ENCODE data around the gene DOCK4.

DOCK4 gene

GRCh38 chr7:112135815-112136214 lies 70.4 kb downstream of the DOCK4 start:
- DNase-seq (ENCODE audit: low spot score) (no peak), ATAC-seq (ENCODE audit: low read depth) (no peak)
- TF ChIP-seq CTCF (IDR thresholded peaks at IDR 0.05; ENCODE audit: poor library complexity, severe bottlenecking): no peak
- H3K36me3 ChIP-seq (ENCODE audit: low read depth): no peaks in the 10 kb centered on the region
- H3K9me3 ChIP-seq (ENCODE audit: severe bottlenecking): no peaks in the 10 kb centered on the region
- no peak overlapping the region for H3K27ac ChIP-seq (ENCODE audit: poor library complexity, severe bottlenecking)
- no peak overlapping the region for H3K4me3 ChIP-seq (ENCODE audit: severe bottlenecking)
- no peaks in the 10 kb centered on the region for H3K27me3 ChIP-seq (ENCODE audit: insufficient read depth, poor library complexity, severe bottlenecking)
- H3K4me1 ChIP-seq (ENCODE audit: insufficient read depth, poor library complexity, severe bottlenecking): no peaks in the 10 kb centered on the region

- no peak for TF ChIP-seq CTCF (IDR thresholded peaks at IDR 0.05; ENCODE audit: poor library complexity, severe bottlenecking)
- H3K4me1 ChIP-seq (ENCODE audit: insufficient read depth, poor library complexity, severe bottlenecking): peaks cover 15% of the 10 kb centered on the region
- H3K27ac ChIP-seq (ENCODE audit: poor library complexity, severe bottlenecking): no peak overlapping the region
- no peak overlapping the region for H3K4me3 ChIP-seq (ENCODE audit: severe bottlenecking)
- DNase-seq (ENCODE audit: low spot score) (no peak), ATAC-seq (ENCODE audit: low read depth) (no peak)
- no peaks in the 10 kb centered on the region for H3K9me3 ChIP-seq (ENCODE audit: severe bottlenecking)
- no peaks in the 10 kb centered on the region for H3K27me3 ChIP-seq (ENCODE audit: insufficient read depth, poor library complexity, severe bottlenecking)
- no peaks in the 10 kb centered on the region for H3K36me3 ChIP-seq (ENCODE audit: low read depth)
Measured at GRCh38 chr7:112134039-112134438, 72.2 kb downstream of the DOCK4 start.

- Histone ChIP-seq H3K4me1 (ENCODE audit: insufficient read depth, poor library complexity, severe bottlenecking) (peaks cover 15% of the 10 kb centered on the region), H3K9me3 (ENCODE audit: severe bottlenecking) (no peaks in the 10 kb centered on the region), H3K27me3 (ENCODE audit: insufficient read depth, poor library complexity, severe bottlenecking) (no peaks in the 10 kb centered on the region), H3K36me3 (ENCODE audit: low read depth) (no peaks in the 10 kb centered on the region), H3K4me3 (ENCODE audit: severe bottlenecking) (no peak overlapping the region), H3K27ac (ENCODE audit: poor library complexity, severe bottlenecking) (no peak overlapping the region)
- no peak for ATAC-seq (ENCODE audit: low read depth)
- TF ChIP-seq CTCF (IDR thresholded peaks at IDR 0.05; ENCODE audit: poor library complexity, severe bottlenecking): no peak
- DNase-seq (ENCODE audit: low spot score): no peak
Measured at GRCh38 chr7:112133328-112133727, 72.9 kb downstream of the DOCK4 start.

GRCh38 chr7:112132051-112132694 lies 74.0 kb downstream of the DOCK4 start:
- no peaks in the 10 kb centered on the region for H3K36me3 ChIP-seq (ENCODE audit: low read depth)
- no peaks in the 10 kb centered on the region for H3K27me3 ChIP-seq (ENCODE audit: insufficient read depth, poor library complexity, severe bottlenecking)
- H3K9me3 ChIP-seq (ENCODE audit: severe bottlenecking): no peaks in the 10 kb centered on the region
- no peak for TF ChIP-seq CTCF (IDR thresholded peaks at IDR 0.05; ENCODE audit: poor library complexity, severe bottlenecking)
- H3K27ac ChIP-seq (ENCODE audit: poor library complexity, severe bottlenecking): no peak overlapping the region
- DNase-seq (ENCODE audit: low spot score): no peak
- H3K4me3 ChIP-seq (ENCODE audit: severe bottlenecking): no peak overlapping the region
- peaks cover 15% of the 10 kb centered on the region for H3K4me1 ChIP-seq (ENCODE audit: insufficient read depth, poor library complexity, severe bottlenecking)
- ATAC-seq (ENCODE audit: low read depth): no peak

- H3K27ac ChIP-seq (ENCODE audit: poor library complexity, severe bottlenecking): peak overlapping the region; percentile 56
- H3K36me3 ChIP-seq (ENCODE audit: low read depth): no peaks in the 10 kb centered on the region
- ATAC-seq (ENCODE audit: low read depth) (no peak), DNase-seq (ENCODE audit: low spot score) (no peak)
- H3K9me3 ChIP-seq (ENCODE audit: severe bottlenecking): no peaks in the 10 kb centered on the region
- no peak for TF ChIP-seq CTCF (IDR thresholded peaks at IDR 0.05; ENCODE audit: poor library complexity, severe bottlenecking)
- peaks cover 15% of the 10 kb centered on the region for H3K4me1 ChIP-seq (ENCODE audit: insufficient read depth, poor library complexity, severe bottlenecking)
- H3K27me3 ChIP-seq (ENCODE audit: insufficient read depth, poor library complexity, severe bottlenecking): no peaks in the 10 kb centered on the region
- no peak overlapping the region for H3K4me3 ChIP-seq (ENCODE audit: severe bottlenecking)
Measured at GRCh38 chr7:112130729-112131410, 75.3 kb downstream of the DOCK4 start.

Data from RWPE2 (cell line).